GM12878 (cell line): Measurements from ENCODE around the gene ZMIZ1.

Experiments used
- CEBPZ ChIP-seq: fragments of 150-350 bp; IDR thresholded peaks from 2 replicates; pipeline ENCODE4 v1.6.1; 2016; ENCODE audit warnings: low read depth, low read length
- CTCF ChIP-seq, 3 experiments: IDR thresholded peaks in 2 of 3; conservative IDR thresholded peaks in 1 of 3; 2 replicates each; pipeline ENCODE4 v1.5.1; 2011; ENCODE audit warnings: low read depth in 3 of 3, low read length in 3 of 3, mild to moderate bottlenecking in 3 of 3, control low read depth in 2 of 3, moderate library complexity in 2 of 3, inconsistent platforms in 1 of 3, mixed read lengths in 1 of 3; ENCODE audit not compliant: control insufficient read depth in 2 of 3, insufficient read depth in 1 of 3; ENCODE audit errors: extremely low read depth in 1 of 3
- E4F1 ChIP-seq: fragments of 450-650 bp; IDR thresholded peaks from 2 replicates; pipeline ENCODE4 v1.6.1; 2018; ENCODE audit warnings: borderline replicate concordance, mild to moderate bottlenecking; ENCODE audit not compliant: partially characterized antibody
- EZH2 ChIP-seq: IDR thresholded peaks from 2 replicates; pipeline ENCODE4 v1.6.1; 2012; ENCODE audit warnings: low read depth, mild to moderate bottlenecking, control low read depth, inconsistent platforms, low read length, borderline replicate concordance; ENCODE audit not compliant: control insufficient read depth
- HDAC2 ChIP-seq: fragments of 200-600 bp; sonication (generic); IDR thresholded peaks from 2 replicates; pipeline ENCODE4 v1.6.1; 2017
- MLLT1 ChIP-seq: fragments of 450-650 bp; IDR thresholded peaks from 2 replicates; pipeline ENCODE4 v1.6.1; 2016; ENCODE audit warnings: mild to moderate bottlenecking
- NFXL1 ChIP-seq: fragments of 450-650 bp; IDR thresholded peaks from 2 replicates; pipeline ENCODE4 v1.6.1; 2017; ENCODE audit warnings: antibody characterized with exemption, mild to moderate bottlenecking, borderline replicate concordance
- PAX8 ChIP-seq: fragments of 450-650 bp; IDR thresholded peaks from 2 replicates; pipeline ENCODE4 v1.6.1; 2017; ENCODE audit warnings: mild to moderate bottlenecking, moderate library complexity
- POLR2A ChIP-seq: IDR thresholded peaks from 2 replicates; pipeline ENCODE4 v1.6.1; 2011; ENCODE audit warnings: low read depth, mild to moderate bottlenecking, low read length
- POLR2AphosphoS5 ChIP-seq: IDR thresholded peaks from 2 replicates; pipeline ENCODE4 v1.6.1; 2011; ENCODE audit warnings: mild to moderate bottlenecking, low read length, inconsistent platforms
- REST ChIP-seq: IDR thresholded peaks from 2 replicates; pipeline ENCODE4 v1.6.1; 2012; ENCODE audit warnings: mild to moderate bottlenecking, low read depth, low read length
- SREBF2 ChIP-seq: IDR thresholded peaks from 2 replicates; pipeline ENCODE4 v1.6.1; 2012; ENCODE audit warnings: mild to moderate bottlenecking, low read length
- TAF1 ChIP-seq: IDR thresholded peaks from 2 replicates; pipeline ENCODE4 v1.6.1; 2011; ENCODE audit warnings: mild to moderate bottlenecking, low read depth, low read length, borderline replicate concordance
- YY1 ChIP-seq: IDR thresholded peaks from 2 replicates; pipeline ENCODE4 v1.6.1; 2011; ENCODE audit warnings: low read depth, mild to moderate bottlenecking, low read length

GRCh38 chr10:79180414-79181221 is 111.9 kb downstream of the ZMIZ1 start:
- TF ChIP-seq EZH2 (no peak), POLR2A (no peak), TAF1 (no peak), PAX8 (no peak), POLR2AphosphoS5 (no peak), REST (no peak), HDAC2 (no peak), E4F1 (no peak), YY1 (no peak), MLLT1 (no peak), SREBF2 (no peak), CEBPZ (no peak), NFXL1 (no peak), CTCF (IDR thresholded peaks at IDR 0.05 in 2 of 3, conservative IDR thresholded peaks at IDR 0.05 in 1 of 3; ENCODE audit: control insufficient read depth in 2 of 3, extremely low read depth in 1 of 3, insufficient read depth in 1 of 3, low read depth in 3 of 3, low read length in 3 of 3) (no peak)
